ENCODE results near the gene KMT2C.
A peak's percentile ranks its signal among the peaks of the same experiment; 100 is the strongest.

KMT2C gene

GRCh38 chr7:152180587-152180986 lies 255.2 kb downstream of the KMT2C start:
- DNase-seq: no peak

DNA sequence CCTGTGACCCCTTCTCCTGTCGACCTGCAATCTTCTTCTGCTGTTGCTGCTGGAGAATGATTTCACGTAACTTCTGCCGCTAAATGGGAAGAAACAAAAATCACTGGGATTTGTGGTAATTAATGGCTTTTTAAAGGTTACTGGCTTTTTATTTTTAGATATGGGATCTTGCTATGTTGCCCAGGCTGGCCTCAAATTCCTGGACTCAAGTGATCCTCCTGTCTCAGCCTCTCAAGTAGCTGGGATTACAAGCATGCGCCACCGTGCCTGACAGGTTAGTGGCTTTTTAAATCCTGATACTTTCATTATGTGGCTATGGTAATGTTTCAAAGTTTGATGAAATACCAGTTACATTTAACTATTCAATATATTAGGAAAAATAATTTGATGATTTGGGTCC lies 255.8 kb downstream of the KMT2C start:
- DNase-seq: no peak

GRCh38 chr7:152178405-152179058 lies 257.3 kb downstream of the KMT2C start:
- no peak for DNase-seq

- no peak for DNase-seq
Observed at GRCh38 chr7:152177681-152178404, 258.0 kb downstream of the KMT2C start.

DNA sequence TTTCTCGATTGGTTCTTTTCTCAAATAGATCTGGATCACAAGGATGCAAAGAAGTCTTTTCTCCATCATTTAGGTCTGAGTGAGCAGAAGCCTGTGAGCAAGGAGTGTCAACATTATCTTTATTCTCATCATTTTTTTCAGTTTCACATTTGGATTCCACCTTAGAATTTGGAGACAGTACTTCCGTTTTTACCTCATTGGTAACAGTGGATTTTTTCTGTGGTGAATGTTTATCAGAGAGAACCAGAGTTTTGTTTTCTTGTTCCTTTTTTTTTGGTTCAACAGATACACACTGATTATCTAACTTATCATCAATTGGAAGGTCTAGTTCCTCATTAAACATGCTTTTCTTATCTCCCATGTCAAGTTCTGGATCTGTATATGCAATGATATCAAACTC lies 259.0 kb downstream of the KMT2C start:
- DNase-seq: no peak

DNA sequence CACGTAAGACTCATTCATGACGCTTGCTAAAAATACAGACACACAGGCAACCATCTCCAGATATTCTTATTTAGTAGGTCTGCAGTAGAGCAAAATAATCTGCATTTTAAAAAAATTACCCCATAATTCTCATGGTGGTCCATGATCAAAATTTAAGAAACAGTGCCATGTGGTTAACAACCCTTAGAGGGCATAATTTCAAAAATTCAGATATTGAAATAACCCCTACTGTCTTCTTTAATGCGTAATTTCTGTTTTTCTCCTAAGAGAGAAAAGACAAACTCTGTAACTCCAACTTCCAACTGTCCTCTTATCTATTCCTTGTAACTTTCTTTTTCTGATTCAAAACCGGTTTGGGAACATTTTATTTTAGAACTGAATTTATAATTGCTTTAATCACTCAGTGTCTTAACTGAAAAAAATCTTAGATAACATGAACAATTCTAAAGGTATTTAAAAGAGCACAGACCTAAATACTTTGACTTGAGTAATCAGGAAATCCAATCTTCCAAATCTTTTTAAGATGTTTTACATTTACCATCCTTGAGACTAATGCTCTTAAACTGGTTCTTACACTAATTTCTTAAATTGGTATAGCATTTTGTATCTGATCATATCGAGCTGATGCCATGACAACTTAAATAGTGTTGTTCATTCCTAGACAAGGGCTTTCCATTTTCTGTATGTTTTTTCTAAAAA lies 262.3 kb downstream of the KMT2C start:
- no peak for DNase-seq

- DNase-seq: no peak
Observed at GRCh38 chr7:152162287-152162686, 273.5 kb downstream of the KMT2C start.

DNA sequence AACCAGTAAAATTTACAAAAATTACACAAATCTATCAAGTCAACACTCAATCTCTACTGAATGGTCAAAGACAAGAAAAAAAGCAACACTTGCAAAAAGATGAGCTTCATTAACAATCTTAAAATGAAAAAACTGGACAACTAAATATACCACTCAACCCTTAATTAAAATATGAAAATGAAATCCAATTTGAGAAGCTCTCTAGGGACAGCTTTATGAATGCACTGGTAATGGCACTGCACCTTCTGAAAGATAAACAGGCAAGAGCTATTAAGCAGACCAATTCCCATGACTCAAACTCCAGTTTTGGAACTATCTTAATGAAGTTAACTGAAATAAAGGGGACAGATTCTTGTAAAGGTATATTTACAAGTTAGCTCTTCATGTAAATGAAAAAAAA lies 274.6 kb downstream of the KMT2C start:
- no peak for DNase-seq

- no peak for DNase-seq
Observed at GRCh38 chr7:152158801-152159587, 276.8 kb downstream of the KMT2C start.

GRCh38 chr7:152152267-152152666 lies 283.5 kb downstream of the KMT2C start:
- DNase-seq: no peak

- DNase-seq: no peak
Observed at GRCh38 chr7:152149363-152149762, 286.4 kb downstream of the KMT2C start.

DNA sequence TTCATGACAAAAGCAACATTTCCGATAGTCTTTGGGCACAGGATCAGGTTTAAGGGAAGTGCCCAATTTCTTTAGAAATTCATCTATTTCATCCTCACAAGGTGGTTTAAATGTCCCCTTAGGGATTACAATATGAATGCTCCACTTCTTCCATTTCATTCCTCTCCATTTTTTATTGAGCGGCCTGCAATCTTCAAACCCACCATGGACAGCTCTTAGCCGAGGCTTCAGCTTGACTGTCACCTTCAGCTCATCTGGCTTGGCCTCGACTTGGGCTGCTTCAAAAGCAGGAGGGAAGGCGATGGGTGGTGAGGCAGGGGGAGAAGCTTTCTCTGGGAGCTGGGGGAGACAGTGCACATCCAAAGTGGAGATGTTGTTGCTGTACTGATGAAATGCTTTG lies 287.1 kb downstream of the KMT2C start:
- no peak for DNase-seq

- peak; percentile 39 for DNase-seq
Observed at GRCh38 chr7:152145853-152146466, 289.8 kb downstream of the KMT2C start.

DNA sequence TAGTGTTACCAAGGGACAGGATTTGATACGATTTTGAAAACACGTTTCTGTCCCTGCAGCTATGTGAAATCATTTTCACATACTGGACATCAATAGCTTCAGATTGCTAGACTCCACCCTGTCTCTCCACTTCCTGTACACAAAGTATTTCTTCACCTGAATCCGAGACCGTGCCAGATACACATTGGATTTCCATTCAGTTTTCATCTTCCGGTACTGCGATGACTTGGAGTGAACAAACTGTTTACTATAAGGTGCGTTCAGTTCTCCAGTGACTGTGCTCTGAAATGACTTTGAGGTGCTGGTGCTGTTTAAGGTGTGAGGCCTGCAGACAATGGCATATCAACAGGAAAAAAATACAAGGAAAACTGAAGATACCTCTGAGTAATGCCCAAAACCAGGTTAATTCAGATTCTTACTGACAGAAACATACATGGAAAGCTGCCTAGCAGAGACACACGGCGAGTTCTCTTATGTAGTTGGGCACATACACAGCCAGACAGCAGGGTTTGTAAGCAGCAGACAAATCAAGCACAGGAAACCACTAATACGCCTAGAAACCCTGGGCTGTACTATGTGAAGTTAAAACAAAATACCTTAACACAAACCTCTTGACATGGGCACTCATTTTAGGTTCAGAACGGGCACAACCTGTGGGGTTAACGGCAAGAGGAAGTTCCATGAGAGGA lies 291.1 kb downstream of the KMT2C start:
- DNase-seq: no peak

- DNase-seq: no peak
Observed at GRCh38 chr7:152142976-152143595, 292.7 kb downstream of the KMT2C start.

DNA sequence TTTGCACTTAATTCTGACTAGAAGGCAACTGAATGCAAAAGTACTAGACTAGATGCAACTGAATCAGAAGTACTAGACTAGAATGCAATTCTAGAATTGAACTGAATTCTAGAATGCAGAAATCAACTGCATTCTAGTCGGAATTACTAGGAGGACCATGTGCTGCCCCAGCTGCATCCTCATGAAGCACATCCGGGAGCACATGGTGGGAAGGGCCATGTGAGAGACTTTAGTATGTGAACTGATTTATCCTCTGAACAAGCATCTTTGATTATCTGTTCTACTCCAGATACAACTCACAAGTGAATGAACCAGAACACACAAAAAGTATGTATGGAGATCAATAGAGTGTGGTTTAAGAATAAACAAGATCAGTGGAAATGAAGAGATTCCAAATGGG lies 295.2 kb downstream of the KMT2C start:
- DNase-seq: no peak

- DNase-seq: no peak
Observed at GRCh38 chr7:152140067-152140466, 295.7 kb downstream of the KMT2C start.

DNA sequence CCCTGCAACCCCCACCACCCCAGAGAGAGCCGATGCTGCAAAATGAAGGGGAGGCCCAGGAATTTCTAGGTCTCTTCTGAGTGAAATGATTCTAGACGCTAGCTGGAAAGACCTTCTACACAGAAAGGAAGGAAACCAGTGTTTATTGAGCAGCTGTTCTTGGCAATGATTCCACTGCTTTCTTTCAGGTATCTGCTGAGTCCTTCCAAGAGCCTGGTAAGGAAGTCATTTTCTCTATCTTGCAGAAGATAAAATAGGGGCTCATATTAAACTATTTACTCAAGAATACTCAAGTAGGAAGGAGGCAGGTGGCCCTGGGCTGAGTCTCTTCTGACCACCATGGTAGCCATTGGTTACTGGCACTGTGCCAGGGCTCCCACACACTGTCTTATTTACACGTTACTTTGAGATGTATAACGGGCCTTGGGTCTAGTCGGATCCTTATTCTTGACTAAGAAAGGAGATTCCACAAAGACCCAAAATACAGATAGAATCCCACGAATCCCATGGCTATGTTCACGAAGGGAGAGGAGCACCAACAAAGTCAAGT lies 298.3 kb downstream of the KMT2C start:
- no peak for DNase-seq

DNA sequence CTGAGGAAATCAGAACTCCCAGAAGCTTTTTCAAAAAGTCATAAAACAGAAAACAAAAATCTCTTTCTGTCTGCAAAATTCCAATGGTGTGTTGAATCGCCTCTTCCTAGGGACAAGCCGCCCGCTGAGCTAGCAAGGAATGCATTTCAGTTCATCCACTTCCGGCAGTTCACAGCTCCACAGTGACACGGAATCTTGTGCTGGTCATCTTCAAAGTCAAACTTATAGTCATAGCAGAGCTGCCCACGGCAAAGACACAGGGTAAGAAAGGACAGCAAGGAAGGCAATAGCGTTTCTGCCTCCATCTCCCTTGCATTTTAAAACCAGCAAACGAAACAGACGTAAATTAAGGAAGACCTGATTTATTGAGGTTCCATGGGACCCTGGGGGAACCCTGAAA lies 299.1 kb downstream of the KMT2C start:
- no peak for DNase-seq

- DNase-seq: no peak
Observed at GRCh38 chr7:152133804-152134203, 302.0 kb downstream of the KMT2C start.

GRCh38 chr7:152132812-152133211 lies 303.0 kb downstream of the KMT2C start:
- DNase-seq: no peak

All from NCI-H1694 (cell line).